Measurements from ENCODE around the gene PSMD8. TPM values are rescaled to one million over a fixed set of nuclear protein-coding genes. Genes with fewer than 3 reads are reported as not detected.

PSMD8 gene
- total and polyA plus RNA-seq, 2 of the 8 experiments (the other 6 are each of a cell fraction or from before 2014, with no cell fraction given): 170 to 486 TPM

DNA sequence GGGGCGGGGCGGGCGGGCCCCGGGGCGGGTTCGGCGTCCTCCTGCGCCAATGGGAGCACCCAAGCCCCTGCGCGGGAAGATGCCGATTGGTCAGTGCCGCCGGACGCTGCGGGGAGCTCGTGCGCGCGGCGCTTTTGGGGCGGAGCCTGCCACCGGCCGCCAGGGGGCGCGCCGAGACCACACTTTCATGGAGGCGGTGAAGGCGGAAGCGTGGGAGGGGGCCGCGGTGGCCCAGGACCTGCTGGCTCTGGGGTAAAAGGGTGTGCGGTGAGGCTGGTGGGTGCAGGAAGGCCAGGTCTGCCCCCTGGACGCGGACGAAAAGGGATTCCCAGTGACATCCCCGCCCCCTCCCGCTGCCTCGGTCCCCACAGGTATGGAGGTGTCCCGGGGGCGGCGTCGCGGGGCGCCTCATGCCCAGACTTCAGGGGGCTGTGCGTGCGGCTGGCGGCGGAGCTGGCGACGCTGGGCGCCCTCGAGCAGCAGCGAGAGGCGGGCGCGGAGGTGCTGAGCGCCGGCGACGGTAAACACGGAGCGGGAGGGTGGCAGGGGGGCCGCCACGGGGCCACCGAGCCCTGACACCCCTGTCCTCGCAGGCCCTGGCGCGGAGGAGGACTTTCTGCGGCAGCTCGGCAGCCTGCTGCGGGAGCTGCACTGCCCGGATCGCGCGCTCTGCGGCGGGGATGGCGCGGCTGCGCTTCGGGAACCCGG is 28.8 kb downstream of the PSMD8 start, which contains the start of gene FAM98C (continued):
- TF ChIP-seq, protein P1, sequence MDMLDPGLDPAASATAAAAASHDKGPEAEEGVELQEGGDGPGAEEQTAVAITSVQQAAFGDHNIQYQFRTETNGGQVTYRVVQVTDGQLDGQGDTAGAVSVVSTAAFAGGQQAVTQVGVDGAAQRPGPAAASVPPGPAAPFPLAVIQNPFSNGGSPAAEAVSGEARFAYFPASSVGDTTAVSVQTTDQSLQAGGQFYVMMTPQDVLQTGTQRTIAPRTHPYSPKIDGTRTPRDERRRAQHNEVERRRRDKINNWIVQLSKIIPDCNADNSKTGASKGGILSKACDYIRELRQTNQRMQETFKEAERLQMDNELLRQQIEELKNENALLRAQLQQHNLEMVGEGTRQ (IDR thresholded peaks at IDR 0.05; ENCODE audit: low read length): no peak
- TF ChIP-seq, protein P2, sequence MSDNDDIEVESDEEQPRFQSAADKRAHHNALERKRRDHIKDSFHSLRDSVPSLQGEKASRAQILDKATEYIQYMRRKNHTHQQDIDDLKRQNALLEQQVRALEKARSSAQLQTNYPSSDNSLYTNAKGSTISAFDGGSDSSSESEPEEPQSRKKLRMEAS (IDR thresholded peaks at IDR 0.05): peak; percentile 69
- TF ChIP-seq POLR2A (IDR thresholded peaks at IDR 0.05; ENCODE audit: control extremely low read depth in 1 of 2, low read depth in 2 of 2, low read length in 2 of 2) (0 out of 3 replicates have a peak, but pooled peaks of 1 of the 2 experiments have one; percentile 40), TEAD4 (IDR thresholded peaks at IDR 0.05; ENCODE audit: low read depth, low read length) (no peak), NRF1 (IDR thresholded peaks at IDR 0.05; ENCODE audit: low read depth, low read length) (peak; percentile 32; the same call in 1 of the 2 replicates), SIX5 (IDR thresholded peaks at IDR 0.05; ENCODE audit: low read depth, low read length) (no peak), RFX5 (IDR thresholded peaks at IDR 0.05; ENCODE audit: borderline replicate concordance, low read depth, low read length) (no peak), SRF (IDR thresholded peaks at IDR 0.05; ENCODE audit: low read depth, low read length) (no peak), RBBP5 (IDR thresholded peaks at IDR 0.05; ENCODE audit: borderline replicate concordance, low read depth, low read length) (0 out of 2 replicates have a peak, but pooled peaks have one; percentile 49)
- TF ChIP-seq, protein P3, sequence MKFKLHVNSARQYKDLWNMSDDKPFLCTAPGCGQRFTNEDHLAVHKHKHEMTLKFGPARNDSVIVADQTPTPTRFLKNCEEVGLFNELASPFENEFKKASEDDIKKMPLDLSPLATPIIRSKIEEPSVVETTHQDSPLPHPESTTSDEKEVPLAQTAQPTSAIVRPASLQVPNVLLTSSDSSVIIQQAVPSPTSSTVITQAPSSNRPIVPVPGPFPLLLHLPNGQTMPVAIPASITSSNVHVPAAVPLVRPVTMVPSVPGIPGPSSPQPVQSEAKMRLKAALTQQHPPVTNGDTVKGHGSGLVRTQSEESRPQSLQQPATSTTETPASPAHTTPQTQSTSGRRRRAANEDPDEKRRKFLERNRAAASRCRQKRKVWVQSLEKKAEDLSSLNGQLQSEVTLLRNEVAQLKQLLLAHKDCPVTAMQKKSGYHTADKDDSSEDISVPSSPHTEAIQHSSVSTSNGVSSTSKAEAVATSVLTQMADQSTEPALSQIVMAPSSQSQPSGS (IDR thresholded peaks at IDR 0.05; ENCODE audit: low read length): no peak

All from H1 (cell line).